ENCODE measurements around the gene INPP5E. TPM values are rescaled to one million over a fixed set of nuclear protein-coding genes. Genes with fewer than 3 reads are reported as not detected.
A peak's percentile ranks its signal among the peaks of the same experiment; 100 is the strongest.

Gene INPP5E
- total RNA-seq, 2 experiments from 2014 or later = 13.9 to 14.8 TPM

GRCh38 chr9:136394312-136395019 is 45.2 kb downstream of the INPP5E start:
- Mint-ChIP-seq H3K36me3 (ENCODE audit: low read depth) (peaks cover 37% of the 10 kb centered on the region), H3K4me3 (no peak overlapping the region), H3K27ac (peak overlapping the region; percentile 30), H3K9me3 (no peaks in the 10 kb centered on the region), H3K27me3 (ENCODE audit: low read depth) (no peaks in the 10 kb centered on the region), H3K4me1 (ENCODE audit: low read depth) (peaks cover 18% of the 10 kb centered on the region)
- intact Hi-C loops (cut with micrococcal nuclease) = no loop called here
- no peak for DNase-seq
- CTCF ChIA-PET = no interaction called here

- CTCF ChIA-PET = no interaction called here
- H3K9me3 Mint-ChIP-seq = no peaks in the 10 kb centered on the region
- peaks cover 31% of the 10 kb centered on the region for H3K36me3 Mint-ChIP-seq (ENCODE audit: low read depth)
- intact Hi-C loops (cut with micrococcal nuclease) = no loop called here
- DNase-seq = no peak
- H3K27me3 Mint-ChIP-seq (ENCODE audit: low read depth) = no peaks in the 10 kb centered on the region
- H3K27ac Mint-ChIP-seq = no peak overlapping the region
- peaks cover 10% of the 10 kb centered on the region for H3K4me1 Mint-ChIP-seq (ENCODE audit: low read depth)
- H3K4me3 Mint-ChIP-seq = no peak overlapping the region
These were observed 46.1 kb downstream of the INPP5E start for GRCh38 chr9:136393531-136393930.

- H3K27ac Mint-ChIP-seq = no peak overlapping the region
- no peak for DNase-seq
- no peaks in the 10 kb centered on the region for H3K9me3 Mint-ChIP-seq
- CTCF ChIA-PET = no interaction called here
- H3K36me3 Mint-ChIP-seq (ENCODE audit: low read depth) = peaks cover 31% of the 10 kb centered on the region
- no peaks in the 10 kb centered on the region for H3K27me3 Mint-ChIP-seq (ENCODE audit: low read depth)
- H3K4me3 Mint-ChIP-seq = no peak overlapping the region
- intact Hi-C loops (cut with micrococcal nuclease) = no loop called here
- H3K4me1 Mint-ChIP-seq (ENCODE audit: low read depth) = peaks cover 4% of the 10 kb centered on the region
These were observed 46.9 kb downstream of the INPP5E start for GRCh38 chr9:136392538-136393449.

- Mint-ChIP-seq H3K9me3 (no peaks in the 10 kb centered on the region), H3K36me3 (ENCODE audit: low read depth) (peaks cover 34% of the 10 kb centered on the region), H3K4me1 (ENCODE audit: low read depth) (peaks cover 1% of the 10 kb centered on the region), H3K27ac (no peak overlapping the region), H3K4me3 (no peak overlapping the region), H3K27me3 (ENCODE audit: low read depth) (no peaks in the 10 kb centered on the region)
- no peak for DNase-seq
- intact Hi-C loops (cut with micrococcal nuclease) = no loop called here
- CTCF ChIA-PET = interaction anchor here (0.8 to 1.2 kb wide), 2 partner anchors 11 to 19 kb away, joined by 3 to 4 read pairs; no protein-coding TSS in a partner anchor
These were observed 47.7 kb downstream of the INPP5E start for GRCh38 chr9:136391737-136392537.

- H3K27ac Mint-ChIP-seq = no peak overlapping the region
- H3K4me1 Mint-ChIP-seq (ENCODE audit: low read depth) = peaks cover 2% of the 10 kb centered on the region
- no peaks in the 10 kb centered on the region for H3K27me3 Mint-ChIP-seq (ENCODE audit: low read depth)
- CTCF ChIA-PET = interaction anchor here (0.6 to 1.5 kb wide), 5 partner anchors 8 to 26 kb away, joined by 3 to 5 read pairs (median 3); partner anchors contain the start of gene DNLZ
- no peak overlapping the region for H3K4me3 Mint-ChIP-seq
- peaks cover 38% of the 10 kb centered on the region for H3K36me3 Mint-ChIP-seq (ENCODE audit: low read depth)
- H3K9me3 Mint-ChIP-seq = no peaks in the 10 kb centered on the region
- intact Hi-C loops (cut with micrococcal nuclease) = no loop called here
- no peak for DNase-seq
These were observed 50.2 kb downstream of the INPP5E start for GRCh38 chr9:136389396-136389795.

GRCh38 chr9:136387217-136387616 is 52.4 kb downstream of the INPP5E start:
- no peak overlapping the region for H3K4me3 Mint-ChIP-seq
- H3K4me1 Mint-ChIP-seq (ENCODE audit: low read depth) = peaks cover 2% of the 10 kb centered on the region
- H3K27me3 Mint-ChIP-seq (ENCODE audit: low read depth) = no peaks in the 10 kb centered on the region
- intact Hi-C loops (cut with micrococcal nuclease) = no loop called here
- no peaks in the 10 kb centered on the region for H3K9me3 Mint-ChIP-seq
- peaks cover 40% of the 10 kb centered on the region for H3K36me3 Mint-ChIP-seq (ENCODE audit: low read depth)
- DNase-seq = no peak
- H3K27ac Mint-ChIP-seq = no peak overlapping the region
- CTCF ChIA-PET = no interaction called here

GRCh38 chr9:136386018-136386417 is 53.6 kb downstream of the INPP5E start:
- intact Hi-C loops (cut with micrococcal nuclease) = no loop called here
- no peaks in the 10 kb centered on the region for H3K9me3 Mint-ChIP-seq
- H3K4me3 Mint-ChIP-seq = no peak overlapping the region
- no peaks in the 10 kb centered on the region for H3K27me3 Mint-ChIP-seq (ENCODE audit: low read depth)
- H3K4me1 Mint-ChIP-seq (ENCODE audit: low read depth) = peaks cover 2% of the 10 kb centered on the region
- H3K36me3 Mint-ChIP-seq (ENCODE audit: low read depth) = peaks cover 36% of the 10 kb centered on the region
- CTCF ChIA-PET = no interaction called here
- no peak for DNase-seq
- H3K27ac Mint-ChIP-seq = no peak overlapping the region

GRCh38 chr9:136385015-136385414 is 54.6 kb downstream of the INPP5E start:
- no peak overlapping the region for H3K27ac Mint-ChIP-seq
- H3K9me3 Mint-ChIP-seq = no peaks in the 10 kb centered on the region
- no peak overlapping the region for H3K4me3 Mint-ChIP-seq
- H3K36me3 Mint-ChIP-seq (ENCODE audit: low read depth) = peaks cover 36% of the 10 kb centered on the region
- no peak for DNase-seq
- no peaks in the 10 kb centered on the region for H3K27me3 Mint-ChIP-seq (ENCODE audit: low read depth)
- intact Hi-C loops (cut with micrococcal nuclease) = no loop called here
- CTCF ChIA-PET = interaction anchor here (0.8 kb wide), 1 partner anchor 22 kb away, joined by 3 read pairs; no protein-coding TSS in a partner anchor
- peaks cover 2% of the 10 kb centered on the region for H3K4me1 Mint-ChIP-seq (ENCODE audit: low read depth)

GRCh38 chr9:136383436-136383835 is 56.2 kb downstream of the INPP5E start:
- peaks cover 30% of the 10 kb centered on the region for H3K36me3 Mint-ChIP-seq (ENCODE audit: low read depth)
- DNase-seq = no peak
- intact Hi-C loops (cut with micrococcal nuclease) = no loop called here
- H3K9me3 Mint-ChIP-seq = no peaks in the 10 kb centered on the region
- H3K27me3 Mint-ChIP-seq (ENCODE audit: low read depth) = no peaks in the 10 kb centered on the region
- no peak overlapping the region for H3K27ac Mint-ChIP-seq
- no peak overlapping the region for H3K4me3 Mint-ChIP-seq
- peaks cover 2% of the 10 kb centered on the region for H3K4me1 Mint-ChIP-seq (ENCODE audit: low read depth)
- CTCF ChIA-PET = interaction anchor here (0.6 kb wide), 1 partner anchor 133 kb away, joined by 3 read pairs; no protein-coding TSS in a partner anchor

- CTCF ChIA-PET = no interaction called here
- intact Hi-C loops (cut with micrococcal nuclease) = no loop called here
- Mint-ChIP-seq H3K4me1 (ENCODE audit: low read depth) (peaks cover 2% of the 10 kb centered on the region), H3K27ac (no peak overlapping the region), H3K4me3 (no peak overlapping the region), H3K9me3 (no peaks in the 10 kb centered on the region), H3K36me3 (ENCODE audit: low read depth) (peaks cover 22% of the 10 kb centered on the region), H3K27me3 (ENCODE audit: low read depth) (no peaks in the 10 kb centered on the region)
- DNase-seq = no peak
These were observed 57.6 kb downstream of the INPP5E start for GRCh38 chr9:136381966-136382513.

GRCh38 chr9:136381311-136381710 is 58.3 kb downstream of the INPP5E start:
- intact Hi-C loops (cut with micrococcal nuclease) = no loop called here
- CTCF ChIA-PET = interaction anchor here (1.1 kb wide), 1 partner anchor 15 kb away, joined by 5 read pairs; no protein-coding TSS in a partner anchor
- no peak overlapping the region for H3K27ac Mint-ChIP-seq
- no peak overlapping the region for H3K4me3 Mint-ChIP-seq
- no peaks in the 10 kb centered on the region for H3K27me3 Mint-ChIP-seq (ENCODE audit: low read depth)
- DNase-seq = no peak
- no peaks in the 10 kb centered on the region for H3K9me3 Mint-ChIP-seq
- peaks cover 19% of the 10 kb centered on the region for H3K36me3 Mint-ChIP-seq (ENCODE audit: low read depth)
- peaks cover 2% of the 10 kb centered on the region for H3K4me1 Mint-ChIP-seq (ENCODE audit: low read depth)

GRCh38 chr9:136380381-136380780 is 59.3 kb downstream of the INPP5E start:
- Mint-ChIP-seq H3K36me3 (ENCODE audit: low read depth) (peaks cover 10% of the 10 kb centered on the region), H3K4me1 (ENCODE audit: low read depth) (no peaks in the 10 kb centered on the region), H3K27me3 (ENCODE audit: low read depth) (no peaks in the 10 kb centered on the region), H3K9me3 (no peaks in the 10 kb centered on the region), H3K27ac (no peak overlapping the region), H3K4me3 (no peak overlapping the region)
- DNase-seq = no peak
- intact Hi-C loops (cut with micrococcal nuclease) = no loop called here
- CTCF ChIA-PET = interaction anchor here (1.1 kb wide), 1 partner anchor 16 kb away, joined by 5 read pairs; no protein-coding TSS in a partner anchor
